GM23338 (cell line): ENCODE data around the gene ADGRG6. TPM values are rescaled to one million over a fixed set of nuclear protein-coding genes. Genes with fewer than 3 reads are reported as not detected.

Experiments used
- ATAC-seq: fragments of 200-7000 bp; cut with Tn5 transposase; 3 replicates; pipeline ENCODE4 v1.9.1; 2020
- DNase-seq: peaks from one replicate; pipeline ENCODE4 v3.0.0-alpha.2; 2015; ENCODE audit warnings: low spot score
- H2AFZ ChIP-seq: fragments of 200-600 bp; sonication (generic); 2 replicates; pipeline ENCODE4 v1.8.0; 2016; ENCODE audit warnings: antibody characterized with exemption, mild to moderate bottlenecking, moderate library complexity
- H3F3A ChIP-seq: fragments of 200-600 bp; sonication (generic); replicated peaks from 2 replicates; pipeline ENCODE4 v1.8.0; 2017; ENCODE audit warnings: antibody characterized with exemption, mixed run types, low read depth
- H3K27ac ChIP-seq: fragments of 200-600 bp; sonication (generic); 2 replicates; pipeline ENCODE4 v1.6.1; 2016; ENCODE audit warnings: low read depth
- H3K27me3 ChIP-seq: fragments of 200-600 bp; sonication (generic); 2 replicates; pipeline ENCODE4 v1.8.0; 2016; ENCODE audit warnings: mild to moderate bottlenecking, mixed run types, moderate library complexity; ENCODE audit not compliant: insufficient read depth
- H3K36me3 ChIP-seq: fragments of 200-600 bp; sonication (generic); 2 replicates; pipeline ENCODE4 v1.8.0; 2016; ENCODE audit warnings: mild to moderate bottlenecking; ENCODE audit not compliant: insufficient read depth
- H3K4me1 ChIP-seq: fragments of 200-600 bp; sonication (generic); 2 replicates; pipeline ENCODE4 v1.8.0; 2016; ENCODE audit warnings: mild to moderate bottlenecking, moderate library complexity; ENCODE audit not compliant: insufficient read depth
- H3K4me2 ChIP-seq: fragments of 200-600 bp; sonication (generic); 2 replicates; pipeline ENCODE4 v1.7.1; 2017; ENCODE audit warnings: mixed run types
- H3K4me3 ChIP-seq: fragments of 200-600 bp; sonication (generic); 2 replicates; pipeline ENCODE4 v1.6.1; 2016; ENCODE audit warnings: mixed run types
- H3K79me2 ChIP-seq: fragments of 200-600 bp; sonication (generic); replicated peaks from 2 replicates; pipeline ENCODE4 v1.8.0; 2017; ENCODE audit warnings: mild to moderate bottlenecking; ENCODE audit not compliant: insufficient read depth
- H3K9me2 ChIP-seq: fragments of 200-600 bp; sonication (generic); 2 replicates; pipeline ENCODE4 v1.8.0; 2017; ENCODE audit not compliant: insufficient read depth
- H4K20me1 ChIP-seq: fragments of 200-600 bp; sonication (generic); replicated peaks from 2 replicates; pipeline ENCODE4 v1.8.0; 2017; ENCODE audit warnings: mild to moderate bottlenecking; ENCODE audit not compliant: insufficient read depth
- H3K27ac Mint-ChIP-seq: 2 replicates; pipeline ENCODE4 v1.8.0; 2020; ENCODE audit warnings: inconsistent platforms, mild to moderate bottlenecking, moderate library complexity, mixed read lengths
- H3K27me3 Mint-ChIP-seq: 3 replicates; pipeline ENCODE4 v1.8.0; 2022; ENCODE audit warnings: low read depth, mild to moderate bottlenecking, moderate library complexity, mixed read lengths, inconsistent platforms; ENCODE audit not compliant: insufficient read depth, poor library complexity
- H3K36me3 Mint-ChIP-seq: 3 replicates; pipeline ENCODE4 v1.8.0; 2021; ENCODE audit warnings: low read depth, mild to moderate bottlenecking, inconsistent platforms, moderate library complexity, mixed read lengths
- H3K4me1 Mint-ChIP-seq: 3 replicates; pipeline ENCODE4 v1.8.0; 2020; ENCODE audit warnings: mild to moderate bottlenecking, inconsistent platforms, mixed read lengths
- H3K4me3 Mint-ChIP-seq: 3 replicates; pipeline ENCODE4 v1.8.0; 2021; ENCODE audit warnings: moderate library complexity, mild to moderate bottlenecking, inconsistent platforms, mixed read lengths
- H3K9me3 Mint-ChIP-seq: 3 replicates; pipeline ENCODE4 v1.8.0; 2020; ENCODE audit warnings: moderate library complexity, mild to moderate bottlenecking, inconsistent platforms, mixed read lengths
- CREB1 ChIP-seq: fragments of 250-450 bp; sonication (Bioruptor Pico); IDR thresholded peaks from 2 replicates; pipeline ENCODE4 v1.5.0; 2020; ENCODE audit warnings: low read depth, mild to moderate bottlenecking, moderate library complexity
- EZH2 ChIP-seq: fragments of 200-600 bp; sonication (generic); IDR thresholded peaks from one replicate; pipeline ENCODE4 v1.8.0; 2017; ENCODE audit warnings: antibody characterized with exemption, mild to moderate bottlenecking, low read depth; ENCODE audit not compliant: unreplicated experiment
- EZH2phosphoT487 ChIP-seq: fragments of 200-600 bp; sonication (generic); IDR thresholded peaks from one replicate; pipeline ENCODE4 v1.8.1; 2018; ENCODE audit warnings: antibody characterized with exemption; ENCODE audit not compliant: unreplicated experiment
- JUNB ChIP-seq: IDR thresholded peaks from one replicate; pipeline ENCODE4 v1.6.1; 2016; ENCODE audit warnings: antibody characterized with exemption; ENCODE audit not compliant: unreplicated experiment
- NANOG ChIP-seq: IDR thresholded peaks from 2 replicates; pipeline ENCODE4 v1.6.1; 2016; ENCODE audit warnings: antibody characterized with exemption, borderline replicate concordance
- POLR2AphosphoS5 ChIP-seq: IDR thresholded peaks from 2 replicates; pipeline ENCODE4 v1.6.1; 2016; ENCODE audit warnings: antibody characterized with exemption, low read depth
- STAT1 ChIP-seq: IDR thresholded peaks from one replicate; pipeline ENCODE4 v1.6.1; 2016; ENCODE audit warnings: antibody characterized with exemption; ENCODE audit not compliant: unreplicated experiment
- ZNF114 ChIP-seq: fragments of 250-450 bp; sonication (Bioruptor Pico); IDR thresholded peaks from 2 replicates; pipeline ENCODE4 v1.5.0; 2020; ENCODE audit warnings: mild to moderate bottlenecking, moderate library complexity
- ZNF331 ChIP-seq: fragments of 250-450 bp; sonication (Bioruptor Pico); IDR thresholded peaks from 2 replicates; pipeline ENCODE4 v1.5.0; 2020; ENCODE audit warnings: low read depth, mild to moderate bottlenecking, moderate library complexity
- polyA plus RNA-seq: library from polyadenylated mRNA; unstranded; fragments of >200 nt; fragmentation: Nextera tagmentation; extraction: Ambion mirVana; gene quantifications from 2 replicates; pipeline ENCODE4 v1.2.1, GENCODE V29; 2016
- total RNA-seq: library from RNA; depleted of rRNA; stranded (reverse); fragments of >200 nt; shearing (Covaris generic); gene quantifications from 2 replicates; pipeline ENCODE4 v1.2.3, GENCODE V29; 2014
- TF ChIP-seq, protein P1 (sequence below): fragments of 250-450 bp; sonication (Bioruptor Pico); IDR thresholded peaks from 2 replicates; pipeline ENCODE4 v1.5.0; 2020; ENCODE audit warnings: mild to moderate bottlenecking, moderate library complexity
- TF ChIP-seq, protein P2 (sequence below): IDR thresholded peaks from one replicate; pipeline ENCODE4 v1.6.1; 2018; ENCODE audit warnings: antibody characterized with exemption; ENCODE audit not compliant: unreplicated experiment
- TF ChIP-seq, protein P3 (sequence below): IDR thresholded peaks from 2 replicates; pipeline ENCODE4 v1.6.1; 2016; ENCODE audit warnings: antibody characterized with exemption

ADGRG6 gene
- total and polyA plus RNA-seq, 2 experiments from 2014 or later, result 1.3 to 7.7 TPM

DNA sequence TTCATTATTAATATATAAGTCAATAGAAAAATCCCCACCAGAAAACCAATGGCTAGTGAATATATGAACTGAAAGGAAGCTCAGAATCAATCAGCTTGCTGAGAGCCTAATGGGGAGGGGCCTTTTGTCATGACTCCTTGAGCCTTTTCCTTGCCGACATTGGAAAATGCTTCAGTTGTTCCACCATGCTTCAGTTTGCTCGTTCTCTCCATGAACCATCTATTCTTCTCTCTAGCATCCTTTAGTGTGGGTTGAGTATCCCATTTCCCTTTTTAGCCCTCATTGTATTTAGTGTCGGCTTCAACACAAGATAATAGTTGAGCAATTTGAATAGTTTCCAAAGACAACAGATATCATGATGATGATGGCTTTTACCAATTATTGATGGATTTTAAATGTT is 139.9 kb downstream of the ADGRG6 start (continued):
- TF ChIP-seq STAT1, result no peak

DNA sequence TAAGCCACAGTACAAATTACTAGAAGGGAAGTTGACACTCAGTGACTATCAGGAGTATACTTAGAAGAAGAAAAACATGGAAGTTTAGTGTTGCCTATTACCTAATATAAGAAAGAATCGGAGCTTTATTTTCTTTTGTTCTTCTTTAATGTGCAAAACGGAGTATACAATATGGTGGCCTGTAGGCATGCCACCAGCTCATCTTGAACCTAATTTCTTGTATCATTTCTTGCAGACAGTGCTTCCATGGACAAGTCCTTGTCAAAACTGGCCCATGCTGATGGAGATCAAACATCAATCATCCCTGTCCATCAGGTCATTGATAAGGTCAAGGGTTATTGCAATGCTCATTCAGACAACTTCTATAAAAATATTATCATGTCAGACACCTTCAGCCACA is 141.3 kb downstream of the ADGRG6 start:
- no peak overlapping the region for H3K27ac Mint-ChIP-seq
- H3K4me3 Mint-ChIP-seq, result no peak overlapping the region
- Histone ChIP-seq H3K79me2 (no peaks in the 10 kb centered on the region), H3K36me3 (no peaks in the 10 kb centered on the region), H2AFZ (no peak overlapping the region), H3K4me3 (no peak overlapping the region), H3K4me1 (peaks cover 26% of the 10 kb centered on the region), H3F3A (no peaks in the 10 kb centered on the region), H3K27me3 (no peaks in the 10 kb centered on the region), H3K27ac (no peak overlapping the region), H4K20me1 (no peaks in the 10 kb centered on the region), H3K9me2 (no peaks in the 10 kb centered on the region), H3K4me2 (no peak overlapping the region)
- DNase-seq (no peak), ATAC-seq (no peak)
- TF ChIP-seq CREB1 (CRISPR knock-in tag) (no peak), ZNF331 (CRISPR knock-in tag) (no peak), EZH2phosphoT487 (no peak), JUNB (no peak), STAT1 (no peak), ZNF114 (CRISPR knock-in tag) (no peak), POLR2AphosphoS5 (no peak), NANOG (no peak), EZH2 (no peak)
- TF ChIP-seq, protein P1, sequence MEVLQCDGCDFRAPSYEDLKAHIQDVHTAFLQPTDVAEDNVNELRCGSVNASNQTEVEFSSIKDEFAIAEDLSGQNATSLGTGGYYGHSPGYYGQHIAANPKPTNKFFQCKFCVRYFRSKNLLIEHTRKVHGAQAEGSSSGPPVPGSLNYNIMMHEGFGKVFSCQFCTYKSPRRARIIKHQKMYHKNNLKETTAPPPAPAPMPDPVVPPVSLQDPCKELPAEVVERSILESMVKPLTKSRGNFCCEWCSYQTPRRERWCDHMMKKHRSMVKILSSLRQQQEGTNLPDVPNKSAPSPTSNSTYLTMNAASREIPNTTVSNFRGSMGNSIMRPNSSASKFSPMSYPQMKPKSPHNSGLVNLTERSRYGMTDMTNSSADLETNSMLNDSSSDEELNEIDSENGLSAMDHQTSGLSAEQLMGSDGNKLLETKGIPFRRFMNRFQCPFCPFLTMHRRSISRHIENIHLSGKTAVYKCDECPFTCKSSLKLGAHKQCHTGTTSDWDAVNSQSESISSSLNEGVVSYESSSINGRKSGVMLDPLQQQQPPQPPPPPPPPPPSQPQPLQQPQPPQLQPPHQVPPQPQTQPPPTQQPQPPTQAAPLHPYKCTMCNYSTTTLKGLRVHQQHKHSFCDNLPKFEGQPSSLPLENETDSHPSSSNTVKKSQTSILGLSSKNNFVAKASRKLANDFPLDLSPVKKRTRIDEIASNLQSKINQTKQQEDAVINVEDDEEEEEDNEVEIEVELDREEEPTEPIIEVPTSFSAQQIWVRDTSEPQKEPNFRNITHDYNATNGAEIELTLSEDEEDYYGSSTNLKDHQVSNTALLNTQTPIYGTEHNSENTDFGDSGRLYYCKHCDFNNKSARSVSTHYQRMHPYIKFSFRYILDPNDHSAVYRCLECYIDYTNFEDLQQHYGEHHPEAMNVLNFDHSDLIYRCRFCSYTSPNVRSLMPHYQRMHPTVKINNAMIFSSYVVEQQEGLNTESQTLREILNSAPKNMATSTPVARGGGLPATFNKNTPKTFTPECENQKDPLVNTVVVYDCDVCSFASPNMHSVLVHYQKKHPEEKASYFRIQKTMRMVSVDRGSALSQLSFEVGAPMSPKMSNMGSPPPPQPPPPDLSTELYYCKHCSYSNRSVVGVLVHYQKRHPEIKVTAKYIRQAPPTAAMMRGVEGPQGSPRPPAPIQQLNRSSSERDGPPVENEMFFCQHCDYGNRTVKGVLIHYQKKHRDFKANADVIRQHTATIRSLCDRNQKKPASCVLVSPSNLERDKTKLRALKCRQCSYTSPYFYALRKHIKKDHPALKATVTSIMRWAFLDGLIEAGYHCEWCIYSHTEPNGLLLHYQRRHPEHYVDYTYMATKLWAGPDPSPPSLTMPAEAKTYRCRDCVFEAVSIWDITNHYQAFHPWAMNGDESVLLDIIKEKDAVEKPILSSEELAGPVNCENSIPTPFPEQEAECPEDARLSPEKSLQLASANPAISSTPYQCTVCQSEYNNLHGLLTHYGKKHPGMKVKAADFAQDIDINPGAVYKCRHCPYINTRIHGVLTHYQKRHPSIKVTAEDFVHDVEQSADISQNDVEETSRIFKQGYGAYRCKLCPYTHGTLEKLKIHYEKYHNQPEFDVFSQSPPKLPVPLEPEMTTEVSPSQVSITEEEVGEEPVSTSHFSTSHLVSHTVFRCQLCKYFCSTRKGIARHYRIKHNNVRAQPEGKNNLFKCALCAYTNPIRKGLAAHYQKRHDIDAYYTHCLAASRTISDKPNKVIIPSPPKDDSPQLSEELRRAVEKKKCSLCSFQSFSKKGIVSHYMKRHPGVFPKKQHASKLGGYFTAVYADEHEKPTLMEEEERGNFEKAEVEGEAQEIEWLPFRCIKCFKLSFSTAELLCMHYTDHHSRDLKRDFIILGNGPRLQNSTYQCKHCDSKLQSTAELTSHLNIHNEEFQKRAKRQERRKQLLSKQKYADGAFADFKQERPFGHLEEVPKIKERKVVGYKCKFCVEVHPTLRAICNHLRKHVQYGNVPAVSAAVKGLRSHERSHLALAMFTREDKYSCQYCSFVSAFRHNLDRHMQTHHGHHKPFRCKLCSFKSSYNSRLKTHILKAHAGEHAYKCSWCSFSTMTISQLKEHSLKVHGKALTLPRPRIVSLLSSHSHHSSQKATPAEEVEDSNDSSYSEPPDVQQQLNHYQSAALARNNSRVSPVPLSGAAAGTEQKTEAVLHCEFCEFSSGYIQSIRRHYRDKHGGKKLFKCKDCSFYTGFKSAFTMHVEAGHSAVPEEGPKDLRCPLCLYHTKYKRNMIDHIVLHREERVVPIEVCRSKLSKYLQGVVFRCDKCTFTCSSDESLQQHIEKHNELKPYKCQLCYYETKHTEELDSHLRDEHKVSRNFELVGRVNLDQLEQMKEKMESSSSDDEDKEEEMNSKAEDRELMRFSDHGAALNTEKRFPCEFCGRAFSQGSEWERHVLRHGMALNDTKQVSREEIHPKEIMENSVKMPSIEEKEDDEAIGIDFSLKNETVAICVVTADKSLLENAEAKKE, result no peak
- TF ChIP-seq, protein P2, sequence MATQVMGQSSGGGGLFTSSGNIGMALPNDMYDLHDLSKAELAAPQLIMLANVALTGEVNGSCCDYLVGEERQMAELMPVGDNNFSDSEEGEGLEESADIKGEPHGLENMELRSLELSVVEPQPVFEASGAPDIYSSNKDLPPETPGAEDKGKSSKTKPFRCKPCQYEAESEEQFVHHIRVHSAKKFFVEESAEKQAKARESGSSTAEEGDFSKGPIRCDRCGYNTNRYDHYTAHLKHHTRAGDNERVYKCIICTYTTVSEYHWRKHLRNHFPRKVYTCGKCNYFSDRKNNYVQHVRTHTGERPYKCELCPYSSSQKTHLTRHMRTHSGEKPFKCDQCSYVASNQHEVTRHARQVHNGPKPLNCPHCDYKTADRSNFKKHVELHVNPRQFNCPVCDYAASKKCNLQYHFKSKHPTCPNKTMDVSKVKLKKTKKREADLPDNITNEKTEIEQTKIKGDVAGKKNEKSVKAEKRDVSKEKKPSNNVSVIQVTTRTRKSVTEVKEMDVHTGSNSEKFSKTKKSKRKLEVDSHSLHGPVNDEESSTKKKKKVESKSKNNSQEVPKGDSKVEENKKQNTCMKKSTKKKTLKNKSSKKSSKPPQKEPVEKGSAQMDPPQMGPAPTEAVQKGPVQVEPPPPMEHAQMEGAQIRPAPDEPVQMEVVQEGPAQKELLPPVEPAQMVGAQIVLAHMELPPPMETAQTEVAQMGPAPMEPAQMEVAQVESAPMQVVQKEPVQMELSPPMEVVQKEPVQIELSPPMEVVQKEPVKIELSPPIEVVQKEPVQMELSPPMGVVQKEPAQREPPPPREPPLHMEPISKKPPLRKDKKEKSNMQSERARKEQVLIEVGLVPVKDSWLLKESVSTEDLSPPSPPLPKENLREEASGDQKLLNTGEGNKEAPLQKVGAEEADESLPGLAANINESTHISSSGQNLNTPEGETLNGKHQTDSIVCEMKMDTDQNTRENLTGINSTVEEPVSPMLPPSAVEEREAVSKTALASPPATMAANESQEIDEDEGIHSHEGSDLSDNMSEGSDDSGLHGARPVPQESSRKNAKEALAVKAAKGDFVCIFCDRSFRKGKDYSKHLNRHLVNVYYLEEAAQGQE, result no peak
- TF ChIP-seq, protein P3, sequence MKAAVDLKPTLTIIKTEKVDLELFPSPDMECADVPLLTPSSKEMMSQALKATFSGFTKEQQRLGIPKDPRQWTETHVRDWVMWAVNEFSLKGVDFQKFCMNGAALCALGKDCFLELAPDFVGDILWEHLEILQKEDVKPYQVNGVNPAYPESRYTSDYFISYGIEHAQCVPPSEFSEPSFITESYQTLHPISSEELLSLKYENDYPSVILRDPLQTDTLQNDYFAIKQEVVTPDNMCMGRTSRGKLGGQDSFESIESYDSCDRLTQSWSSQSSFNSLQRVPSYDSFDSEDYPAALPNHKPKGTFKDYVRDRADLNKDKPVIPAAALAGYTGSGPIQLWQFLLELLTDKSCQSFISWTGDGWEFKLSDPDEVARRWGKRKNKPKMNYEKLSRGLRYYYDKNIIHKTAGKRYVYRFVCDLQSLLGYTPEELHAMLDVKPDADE, result no peak
- H3K27me3 Mint-ChIP-seq, result peaks cover 2% of the 10 kb centered on the region
- no peaks in the 10 kb centered on the region for H3K36me3 Mint-ChIP-seq
- H3K4me1 Mint-ChIP-seq, result peaks cover 33% of the 10 kb centered on the region
- no peaks in the 10 kb centered on the region; the same call in 2 of the 3 replicates for H3K9me3 Mint-ChIP-seq
